Thoracic aorta (tissue), 2 donors: ENCODE results near the gene HDAC9. TPM values are rescaled to one million over a fixed set of nuclear protein-coding genes. Genes with fewer than 3 reads are reported as not detected.

Source experiments
- ATAC-seq: fragments of 150-250 bp; one replicate; pipeline ENCODE4 v1.8.0; 2017; ENCODE audit warnings: low read depth; ENCODE audit not compliant: insufficient number of reproducible peaks, low FRiP score
- DNase-seq: peaks from one replicate; pipeline ENCODE4 v3.0.0-alpha.2; 2020; ENCODE audit warnings: low spot score
- H3K27ac ChIP-seq, 2 donors: fragments of 200-600 bp; sonication (generic); 1 replicate in 1 of 2; 2 replicates in 1 of 2; pipeline ENCODE4 v1.5.1; 2016; ENCODE audit warnings: mild to moderate bottlenecking in 2 of 2, moderate library complexity in 2 of 2
- H3K27me3 ChIP-seq: fragments of 200-600 bp; sonication (generic); replicated peaks from 2 replicates; pipeline ENCODE4 v1.6.0; 2016; ENCODE audit warnings: mild to moderate bottlenecking; ENCODE audit not compliant: insufficient read depth
- H3K36me3 ChIP-seq: fragments of 200-600 bp; sonication (generic); one replicate; pipeline ENCODE4 v1.5.1; 2016
- H3K4me1 ChIP-seq, 2 donors: fragments of 200-600 bp; sonication (generic); 1 replicate in 1 of 2; 2 replicates in 1 of 2; pipeline versions ENCODE4 v1.5.1 to v1.6.0; 2016; ENCODE audit warnings: low read depth in 2 of 2, mild to moderate bottlenecking in 1 of 2; ENCODE audit not compliant: control insufficient read depth in 1 of 2
- H3K4me3 ChIP-seq: fragments of 200-600 bp; sonication (generic); 2 replicates; pipeline ENCODE4 v1.5.1; 2016; ENCODE audit warnings: mild to moderate bottlenecking
- H3K9me3 ChIP-seq: fragments of 200-600 bp; sonication (generic); 2 replicates; pipeline ENCODE4 v1.5.1; 2016
- CTCF ChIP-seq: fragments of 200-600 bp; sonication (generic); IDR thresholded peaks from one replicate; pipeline ENCODE4 v1.5.1; 2019; ENCODE audit warnings: antibody characterized with exemption
- total RNA-seq, 2 donors: library from RNA; depleted of rRNA; stranded (reverse); fragments of >200 nt; gene quantifications; one replicate each; pipeline versions ENCODE4 v1.1.0 to v1.2.3, GENCODE V29; 2016

The HDAC9 gene
- total RNA-seq, 2 donors from 2014 or later, result 64.1 to 81.6 TPM

- Histone ChIP-seq H3K9me3 (no peaks in the 10 kb centered on the region), H3K27me3 (no peaks in the 10 kb centered on the region), H3K4me3 (no peak overlapping the region), H3K36me3 (no peaks in the 10 kb centered on the region), H3K4me1 (peaks cover 0 to 4% of the 10 kb centered on the region in 2 donors), H3K27ac (no peak overlapping the region)
- no peak for TF ChIP-seq CTCF
- no peak for DNase-seq
- ATAC-seq, result no peak
These were observed 333.7 kb downstream of the HDAC9 start for GRCh38 chr7:18828994-18829857.

- ATAC-seq (no peak), DNase-seq (no peak)
- H3K27me3 ChIP-seq, result no peaks in the 10 kb centered on the region
- H3K4me3 ChIP-seq, result no peak overlapping the region
- no peak overlapping the region for H3K27ac ChIP-seq
- H3K9me3 ChIP-seq, result no peaks in the 10 kb centered on the region
- H3K4me1 ChIP-seq, result peaks cover 0 to 4% of the 10 kb centered on the region in 2 donors
- no peaks in the 10 kb centered on the region for H3K36me3 ChIP-seq
- no peak for TF ChIP-seq CTCF
These were observed 334.3 kb downstream of the HDAC9 start for GRCh38 chr7:18829858-18830285.

- H3K4me3 ChIP-seq, result no peak overlapping the region
- no peak for TF ChIP-seq CTCF
- no peak for ATAC-seq
- H3K36me3 ChIP-seq, result no peaks in the 10 kb centered on the region
- H3K27ac ChIP-seq, result no peak overlapping the region
- H3K27me3 ChIP-seq, result no peaks in the 10 kb centered on the region
- H3K4me1 ChIP-seq, result peaks cover 0 to 4% of the 10 kb centered on the region in 2 donors
- no peak for DNase-seq
- no peaks in the 10 kb centered on the region for H3K9me3 ChIP-seq
These were observed 335.9 kb downstream of the HDAC9 start for GRCh38 chr7:18831419-18831818.

GRCh38 chr7:18831943-18832342 lies 336.4 kb downstream of the HDAC9 start:
- H3K4me3 ChIP-seq, result no peak overlapping the region
- H3K27me3 ChIP-seq, result no peaks in the 10 kb centered on the region
- DNase-seq (no peak), ATAC-seq (no peak)
- no peaks in the 10 kb centered on the region for H3K36me3 ChIP-seq
- no peak for TF ChIP-seq CTCF
- H3K9me3 ChIP-seq, result no peaks in the 10 kb centered on the region
- H3K27ac ChIP-seq, result no peak overlapping the region
- peaks cover 0 to 4% of the 10 kb centered on the region in 2 donors for H3K4me1 ChIP-seq

GRCh38 chr7:18834577-18834976 lies 339.0 kb downstream of the HDAC9 start:
- Histone ChIP-seq H3K36me3 (no peaks in the 10 kb centered on the region), H3K4me1 (peaks cover 0 to 4% of the 10 kb centered on the region in 2 donors), H3K4me3 (no peak overlapping the region), H3K27ac (no peak overlapping the region), H3K27me3 (no peaks in the 10 kb centered on the region), H3K9me3 (no peaks in the 10 kb centered on the region)
- no peak for TF ChIP-seq CTCF
- no peak for DNase-seq
- no peak for ATAC-seq
